Esophagus mucosa (tissue), 1 donor: ENCODE data around the gene CBLN2. TPM values are rescaled to one million over a fixed set of nuclear protein-coding genes. Genes with fewer than 3 reads are reported as not detected.

Experiments
- ATAC-seq: fragments of 200-7000 bp; cut with Tn5 transposase; one replicate; pipeline ENCODE4 v1.9.1; 2020
- total RNA-seq: library from RNA; stranded (reverse); gene quantifications from one replicate; pipeline ENCODE4 v1.2.4, GENCODE V29; 2023
- donor health status: DM: yes; HTN: yes; CAD: no.

The CBLN2 gene
- total RNA-seq: not detected

DNA sequence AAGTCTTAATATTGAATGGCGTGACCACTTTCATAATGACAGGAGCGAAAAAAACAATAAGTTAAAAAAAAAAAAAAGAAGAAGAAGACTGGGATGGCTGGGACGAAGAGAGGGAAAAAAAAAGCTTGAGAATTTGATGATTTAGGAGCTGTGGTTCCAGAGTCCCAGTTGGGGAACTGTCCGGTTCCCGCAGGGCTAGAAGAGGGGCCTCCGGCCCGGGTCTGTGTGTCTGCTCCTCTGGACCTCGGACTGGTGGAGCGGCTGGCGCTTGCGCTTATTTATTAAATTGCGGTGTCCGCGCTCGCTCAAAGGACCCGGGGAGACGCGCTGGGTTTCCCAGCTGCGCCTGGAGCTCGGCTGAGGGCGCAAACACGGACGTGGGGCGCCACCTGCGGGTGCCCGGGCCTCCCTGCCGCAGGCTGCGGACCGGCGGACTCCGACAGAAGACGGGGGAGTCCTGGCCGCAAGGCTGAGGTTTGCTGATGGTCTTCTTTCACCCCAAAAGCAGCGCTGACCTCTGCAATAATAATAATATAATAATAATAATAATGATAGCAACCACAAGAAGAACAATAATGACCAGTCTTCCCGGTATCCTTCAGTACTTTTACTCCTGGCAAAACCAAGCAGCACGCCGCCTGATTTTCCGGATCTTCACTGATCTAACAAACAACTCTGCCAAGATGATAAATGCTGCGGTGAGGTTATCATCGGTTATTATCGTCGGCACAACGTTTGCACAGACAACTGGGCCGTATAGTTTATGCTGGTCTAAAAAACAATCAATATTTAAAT, at the start of gene CBLN2:
Gene CBLN2 (minus strand): TSS at position 251 of the 795 bp plus-strand sequence. CDS start 2,182 bp downstream, outside the sequence.
- peak; percentile 60 for ATAC-seq

DNA sequence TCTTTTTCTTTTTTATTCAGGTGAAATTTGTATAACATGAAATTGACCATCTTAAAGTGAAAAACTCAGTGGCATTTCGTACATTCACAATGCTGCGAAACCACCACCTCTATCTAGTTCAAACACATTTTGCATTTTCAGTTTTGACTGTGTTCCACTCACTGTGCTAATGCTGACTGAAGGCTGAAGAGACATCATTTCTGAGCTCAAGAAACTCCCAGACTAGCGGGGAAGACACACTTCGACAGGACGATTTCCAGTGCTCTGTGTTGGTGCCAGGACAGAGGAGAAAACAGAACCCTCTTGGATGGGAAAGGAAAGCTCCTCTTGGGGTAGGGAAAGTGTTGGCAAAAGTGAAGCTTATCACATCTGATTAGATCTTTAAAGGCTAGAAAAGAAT, 44.2 kb upstream of the CBLN2 start:
- ATAC-seq: no peak

DNA sequence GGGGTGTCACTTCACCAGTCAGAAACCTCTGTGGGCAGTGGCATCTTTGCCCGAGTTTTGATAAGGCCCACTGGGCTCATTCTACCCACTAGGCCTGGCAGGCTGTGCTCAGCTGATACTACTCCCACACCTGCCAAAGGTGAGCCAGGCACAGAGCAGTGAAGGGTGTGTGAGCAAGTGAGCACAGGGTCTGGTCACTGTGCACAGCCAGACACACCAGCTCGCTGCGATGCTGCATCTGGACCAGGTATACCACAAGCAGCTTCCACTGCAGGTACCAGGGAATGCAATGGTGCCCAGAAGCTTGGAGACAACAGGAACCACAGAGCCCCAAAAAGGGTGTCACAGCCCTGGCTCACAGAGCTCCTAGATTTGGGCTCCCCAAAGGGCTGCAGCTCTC, 40.6 kb upstream of the CBLN2 start:
- no peak for ATAC-seq

DNA sequence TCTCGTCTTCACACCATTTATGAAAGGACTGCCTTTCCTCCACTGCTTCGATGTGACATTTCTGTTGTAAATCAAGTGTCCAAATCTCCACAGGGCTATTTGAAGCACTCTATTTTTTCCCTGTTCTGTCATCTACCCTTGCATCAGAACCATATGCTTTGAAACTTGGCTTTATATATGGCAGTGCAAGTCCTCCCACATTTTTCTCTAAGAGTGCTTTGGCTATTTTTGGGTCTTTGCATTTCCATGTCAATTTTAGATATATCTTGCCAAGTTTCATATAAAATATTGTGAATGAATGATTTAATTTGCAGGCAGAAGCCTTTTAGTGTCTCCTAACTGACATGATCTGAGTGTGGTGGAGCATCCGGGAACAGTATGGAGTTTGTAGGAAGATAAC, 37.8 kb upstream of the CBLN2 start:
- no peak for ATAC-seq

DNA sequence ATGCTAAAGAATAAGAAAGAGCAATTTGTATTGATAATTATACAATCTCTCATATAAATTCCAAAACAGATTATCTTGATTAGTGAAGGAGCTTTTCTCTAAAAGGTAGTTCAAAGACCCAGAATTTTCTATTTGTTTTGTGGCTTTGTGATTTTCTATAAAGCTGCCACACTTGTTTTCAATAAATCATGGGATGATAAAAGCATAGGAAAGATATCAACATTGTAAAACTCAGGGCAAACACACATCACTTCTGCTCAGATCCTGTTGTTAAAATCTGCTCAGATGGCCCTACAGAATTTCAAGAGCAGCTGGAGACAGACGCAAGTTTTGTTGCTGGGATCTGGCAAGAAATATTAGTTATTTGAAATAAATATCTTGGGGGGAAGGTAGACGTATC, 28.8 kb upstream of the CBLN2 start:
- no peak for ATAC-seq

DNA sequence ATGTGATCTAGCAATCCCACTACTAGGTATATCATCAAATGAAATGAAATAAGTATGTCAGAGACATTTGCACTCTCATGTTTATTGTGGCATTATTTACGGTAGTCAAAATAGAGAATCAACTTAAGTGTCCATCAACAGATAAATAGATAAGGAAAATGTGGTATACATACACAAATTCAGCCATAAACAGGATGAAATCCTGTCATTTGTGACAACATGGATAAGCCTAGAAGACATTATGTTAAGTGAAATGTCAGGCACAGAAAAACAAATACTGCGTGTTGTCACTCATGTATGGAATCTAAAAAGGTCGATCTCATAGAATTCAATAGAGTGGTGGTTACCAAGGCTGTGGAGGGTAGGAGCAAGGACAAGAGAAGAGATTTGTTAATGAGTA, 22.1 kb upstream of the CBLN2 start:
- no peak for ATAC-seq

DNA sequence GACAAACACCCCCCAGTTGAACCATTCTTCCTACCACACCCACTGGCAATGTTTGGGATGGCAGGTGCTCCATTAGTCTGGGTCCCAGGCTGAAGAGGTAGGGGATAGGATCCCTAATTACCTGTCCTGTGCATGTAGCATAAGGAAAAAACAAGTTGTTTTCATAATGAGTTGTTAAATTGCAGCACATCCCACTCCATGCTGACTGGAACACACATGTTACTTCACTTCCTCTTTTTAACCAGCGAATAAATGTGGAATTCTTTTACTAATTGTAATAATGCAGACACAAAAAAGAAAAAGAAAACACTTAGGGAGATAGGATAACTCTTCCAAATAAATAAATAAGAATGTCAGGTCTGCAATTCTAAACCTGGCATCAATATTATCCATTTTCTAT, 11.8 kb upstream of the CBLN2 start:
- ATAC-seq: no peak

DNA sequence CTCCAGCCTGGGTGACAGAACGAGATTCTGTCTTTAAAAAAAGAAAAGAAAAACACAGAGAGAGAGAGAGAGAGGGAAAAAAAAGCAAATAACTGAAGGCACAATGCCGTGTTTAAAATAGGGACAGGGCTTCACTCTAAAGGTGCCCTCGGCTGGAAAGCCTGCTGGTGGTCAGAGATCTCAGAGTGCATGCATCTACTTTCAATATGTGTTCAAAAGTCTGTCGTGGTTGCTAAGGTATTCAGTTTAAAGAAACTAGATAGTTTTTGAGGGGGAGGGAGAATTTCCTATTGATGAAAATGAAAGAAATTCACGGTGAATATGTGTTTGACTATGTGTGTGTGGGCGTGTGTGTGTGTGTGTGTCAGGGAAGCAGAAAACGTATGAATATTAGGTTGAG, 11.0 kb upstream of the CBLN2 start:
- no peak for ATAC-seq

DNA sequence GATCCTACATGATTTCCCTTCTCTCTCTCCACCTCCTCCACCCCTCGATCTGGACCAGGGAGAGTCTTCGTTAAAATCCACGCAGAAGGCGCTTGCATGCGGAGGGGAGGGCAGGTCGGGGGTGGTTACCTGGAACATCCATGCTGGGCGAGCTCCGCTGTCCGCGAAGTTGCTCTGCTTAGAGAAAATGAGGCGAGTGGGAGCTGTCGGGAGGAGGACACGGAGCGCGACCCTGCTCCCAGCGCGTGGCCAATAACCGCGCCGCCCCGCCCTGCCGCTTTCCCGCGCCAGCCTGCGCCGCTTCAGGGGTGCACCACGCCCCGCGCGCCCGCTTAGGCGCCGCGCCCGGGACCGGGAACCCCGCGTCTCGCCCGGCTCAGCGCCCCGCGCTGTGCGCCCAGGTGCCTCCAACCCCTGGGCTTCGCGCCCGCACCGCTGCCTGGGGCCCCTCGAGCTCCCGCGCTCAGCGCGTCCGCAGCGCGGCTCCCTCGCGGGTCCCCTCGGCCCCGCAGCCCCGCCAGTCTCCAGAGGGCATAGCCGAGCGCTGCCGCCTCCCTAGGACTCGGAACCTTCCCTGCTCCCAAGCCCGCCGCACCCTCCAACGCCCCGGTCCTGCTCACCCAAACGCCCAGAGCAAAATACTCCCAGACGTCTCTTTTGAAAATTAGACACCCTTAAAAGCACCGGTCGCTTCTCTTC, 636 bp downstream of the CBLN2 start:
- no peak for ATAC-seq

DNA sequence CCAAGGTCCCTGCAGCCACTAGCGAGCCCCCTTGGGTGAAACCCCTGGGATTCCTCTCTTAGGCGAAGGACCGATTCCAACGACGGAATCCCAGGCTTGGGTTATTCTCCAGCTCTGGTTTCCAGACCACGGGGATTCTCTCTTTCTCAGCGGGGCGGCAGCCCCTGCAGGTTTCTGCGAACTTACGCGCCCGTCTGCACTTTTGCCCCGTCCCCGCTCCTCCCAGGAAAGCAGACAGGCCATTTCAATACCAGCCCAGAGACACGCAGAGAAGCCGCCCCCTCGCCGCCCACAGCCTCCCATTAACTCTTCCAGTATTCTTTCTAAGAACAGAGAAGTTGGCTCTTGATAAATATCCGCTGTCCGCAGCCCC, 1.2 kb downstream of the CBLN2 start:
- ATAC-seq: no peak

DNA sequence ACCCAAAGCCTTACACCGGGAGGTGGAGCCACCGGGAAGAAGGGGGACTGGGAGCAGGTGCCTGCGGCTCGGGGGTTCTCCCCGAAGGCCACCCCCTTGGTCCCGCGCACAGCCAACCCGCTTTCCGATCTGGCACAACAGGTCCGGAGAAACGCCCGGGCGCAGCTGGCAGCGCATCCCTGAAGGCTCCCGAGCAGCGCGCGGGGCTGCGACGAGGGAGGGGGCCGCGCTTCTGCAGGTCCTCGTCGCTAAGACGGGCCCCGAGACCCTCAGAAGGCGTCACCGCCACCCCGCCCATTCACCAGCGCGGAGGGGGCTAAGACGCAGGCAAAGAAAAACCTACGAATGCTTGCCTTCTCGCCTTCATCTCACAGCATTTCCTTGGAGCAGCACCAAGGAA, 1.8 kb downstream of the CBLN2 start:
- ATAC-seq: no peak

DNA sequence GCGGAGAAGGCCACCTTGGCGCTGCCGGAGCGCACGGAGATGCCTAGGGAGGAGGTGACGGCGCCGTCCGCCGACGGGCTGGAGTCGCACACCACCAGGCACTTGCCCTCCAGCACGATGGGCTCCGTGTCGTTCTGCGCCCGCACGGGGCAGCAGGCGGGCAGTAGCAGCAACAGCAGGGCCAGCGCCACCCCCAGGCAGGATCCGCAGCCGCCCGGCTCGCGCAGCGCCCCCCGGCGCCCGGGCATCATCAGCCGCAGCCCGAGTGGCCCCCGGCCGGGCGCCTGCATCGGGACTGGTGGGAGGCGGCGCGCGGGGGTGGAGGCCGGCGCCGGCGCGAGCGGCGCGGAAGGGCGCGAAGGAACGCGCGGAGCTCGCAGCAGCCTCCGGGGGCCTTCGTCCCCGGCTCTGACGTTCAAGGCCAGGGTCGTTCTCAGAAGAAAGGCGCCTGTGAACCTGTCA, 2.2 kb downstream of the CBLN2 start:
- ATAC-seq: no peak

DNA sequence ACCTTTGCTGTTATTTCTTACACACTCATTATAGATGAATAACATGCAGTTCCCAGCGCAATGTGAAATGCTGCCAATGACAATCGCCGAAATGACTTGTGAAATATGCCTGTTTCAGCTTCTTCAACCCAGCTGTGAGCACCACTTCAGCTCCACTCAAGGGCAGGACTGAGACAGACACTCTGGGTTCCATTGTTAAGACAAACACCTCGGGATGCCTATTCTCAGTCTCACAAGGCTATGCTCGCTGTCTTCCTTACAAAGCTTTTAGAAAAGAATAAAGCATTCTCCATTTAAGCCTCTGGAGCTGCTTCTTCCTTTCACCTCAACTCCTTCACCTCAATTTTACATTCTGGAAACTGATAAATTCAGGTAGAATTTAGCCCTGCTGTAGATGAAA, 4.2 kb downstream of the CBLN2 start:
- no peak for ATAC-seq

DNA sequence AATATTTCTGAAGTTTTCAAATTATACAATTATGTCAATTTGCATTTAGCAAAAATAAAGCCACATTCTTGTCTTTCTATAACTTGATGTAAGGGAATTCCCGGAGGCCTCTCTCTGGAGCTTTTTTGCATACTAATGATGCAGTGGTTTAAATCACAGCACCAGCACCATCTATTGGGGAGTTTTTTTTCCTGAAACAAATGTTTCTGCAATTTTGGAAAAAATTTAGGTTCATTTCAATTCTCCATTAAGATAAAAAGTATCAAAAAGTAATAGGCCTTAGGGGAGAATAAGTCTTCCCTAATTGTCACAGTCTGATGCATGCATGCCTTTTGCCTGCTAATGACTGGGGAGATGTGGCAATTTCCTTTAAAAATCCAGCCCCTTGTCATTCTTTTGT, 13.5 kb downstream of the CBLN2 start:
- ATAC-seq: no peak

DNA sequence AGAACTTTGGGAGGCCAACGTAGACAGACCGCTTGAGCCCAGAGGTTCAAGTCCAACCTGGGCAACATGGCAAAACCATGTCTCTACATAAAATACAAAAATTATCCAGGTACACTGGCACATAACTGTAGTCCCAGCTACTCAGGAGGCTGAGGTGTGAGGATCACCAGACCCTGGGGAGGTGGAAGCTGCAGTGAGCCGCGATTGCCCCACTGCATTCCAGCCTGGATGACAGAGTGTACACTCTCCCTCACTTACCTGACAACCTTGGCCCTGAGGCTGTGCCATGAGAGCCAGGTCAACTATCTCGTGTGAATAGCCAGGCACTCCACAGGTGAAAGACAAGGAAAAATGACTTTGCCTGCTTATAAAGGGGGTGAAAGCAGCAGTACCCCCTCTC, 39.3 kb downstream of the CBLN2 start:
- ATAC-seq: no peak

DNA sequence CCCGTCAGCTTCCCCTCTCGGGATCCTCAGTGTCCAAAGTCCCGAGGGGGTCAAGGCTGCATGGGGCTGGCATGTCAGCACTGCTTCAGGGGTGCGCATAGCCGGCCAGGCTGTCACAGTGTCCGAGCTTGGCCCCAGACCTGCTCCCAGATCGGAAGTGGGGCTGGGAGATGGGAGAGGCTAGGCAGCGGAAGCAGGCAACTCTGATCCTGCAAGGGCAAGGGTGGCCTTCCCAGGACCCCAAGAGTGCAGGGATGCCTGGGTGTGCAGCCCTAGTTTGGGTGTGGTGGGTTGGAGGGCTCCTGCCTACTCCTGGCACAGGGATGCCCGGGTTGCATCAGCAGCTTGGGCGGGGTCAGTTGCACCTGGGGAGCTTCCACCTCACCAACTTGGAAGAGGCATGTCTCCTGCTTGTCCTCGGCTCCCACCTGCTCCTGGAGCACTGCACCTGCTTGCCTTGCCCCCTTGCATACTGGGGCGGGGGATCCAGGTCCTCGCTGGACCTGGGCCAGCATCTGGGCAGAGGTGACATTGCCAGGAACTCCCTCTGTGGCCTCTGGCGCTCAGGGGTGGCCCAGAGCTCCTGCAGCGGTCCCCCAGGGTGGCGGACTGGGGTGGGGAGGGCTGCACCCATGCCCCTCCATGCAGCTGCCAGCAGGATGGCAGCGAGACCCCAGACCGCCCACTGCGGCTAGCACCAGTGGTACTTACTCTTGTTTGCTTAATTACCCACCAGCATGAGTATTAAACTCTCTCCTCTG, 41.3 kb downstream of the CBLN2 start:
- no peak for ATAC-seq

DNA sequence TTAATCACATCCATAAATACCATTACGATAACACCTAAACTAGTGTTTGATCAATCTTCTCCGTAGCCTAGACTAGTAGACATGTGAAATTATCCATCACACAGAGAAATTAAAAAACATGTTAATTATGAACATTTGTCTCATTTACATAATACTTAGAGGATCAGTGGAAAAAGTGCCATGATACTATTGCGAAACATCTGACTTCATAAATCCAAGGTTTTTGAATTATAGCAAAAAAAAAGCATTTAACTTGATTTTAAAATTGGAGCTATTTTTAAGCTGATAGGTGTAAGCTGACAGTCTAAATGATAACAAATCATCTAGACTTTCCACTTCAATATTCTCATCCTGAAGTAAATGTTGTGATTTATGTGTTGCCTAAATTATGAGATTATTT, 51.6 kb downstream of the CBLN2 start:
- no peak for ATAC-seq
